ENCODE data around the gene PATJ.

DNA sequence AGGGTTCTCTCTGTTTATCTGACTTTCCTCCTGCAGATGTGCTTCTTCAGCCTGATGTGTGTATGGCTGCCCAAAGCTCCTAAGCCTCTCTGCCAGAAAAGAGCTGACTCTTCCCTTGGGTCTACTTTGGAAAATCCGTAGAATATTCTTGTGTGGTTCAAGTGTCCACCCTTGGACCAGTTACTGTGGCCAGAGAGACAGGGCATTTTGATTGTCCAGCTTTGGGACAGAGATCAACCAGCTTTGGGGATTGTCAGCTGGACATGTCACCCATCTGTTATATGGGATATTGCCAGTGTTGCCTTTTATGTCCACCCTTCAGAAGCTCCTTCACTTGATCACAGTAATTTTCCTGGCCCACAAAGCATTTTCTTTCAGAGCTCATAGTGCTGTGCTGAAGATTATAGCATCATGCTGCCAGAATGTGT, 326.1 kb downstream of the PATJ start:
- TF ChIP-seq, protein P1, sequence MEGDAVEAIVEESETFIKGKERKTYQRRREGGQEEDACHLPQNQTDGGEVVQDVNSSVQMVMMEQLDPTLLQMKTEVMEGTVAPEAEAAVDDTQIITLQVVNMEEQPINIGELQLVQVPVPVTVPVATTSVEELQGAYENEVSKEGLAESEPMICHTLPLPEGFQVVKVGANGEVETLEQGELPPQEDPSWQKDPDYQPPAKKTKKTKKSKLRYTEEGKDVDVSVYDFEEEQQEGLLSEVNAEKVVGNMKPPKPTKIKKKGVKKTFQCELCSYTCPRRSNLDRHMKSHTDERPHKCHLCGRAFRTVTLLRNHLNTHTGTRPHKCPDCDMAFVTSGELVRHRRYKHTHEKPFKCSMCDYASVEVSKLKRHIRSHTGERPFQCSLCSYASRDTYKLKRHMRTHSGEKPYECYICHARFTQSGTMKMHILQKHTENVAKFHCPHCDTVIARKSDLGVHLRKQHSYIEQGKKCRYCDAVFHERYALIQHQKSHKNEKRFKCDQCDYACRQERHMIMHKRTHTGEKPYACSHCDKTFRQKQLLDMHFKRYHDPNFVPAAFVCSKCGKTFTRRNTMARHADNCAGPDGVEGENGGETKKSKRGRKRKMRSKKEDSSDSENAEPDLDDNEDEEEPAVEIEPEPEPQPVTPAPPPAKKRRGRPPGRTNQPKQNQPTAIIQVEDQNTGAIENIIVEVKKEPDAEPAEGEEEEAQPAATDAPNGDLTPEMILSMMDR (IDR thresholded peaks at IDR 0.05), result no peak
- TF ChIP-seq POLR2AphosphoS5 (IDR thresholded peaks at IDR 0.05), result no peak
